IPS-15b (cell line): ENCODE measurements around the gene POLR1G.
"Not testable (repeated sequence)": the region's sequence is repeated elsewhere in the genome, so short reads cannot be mapped to it uniquely, and the experiment has no call there.

ENCODE experiments used
- H3K27me3 ChIP-seq: one replicate; pipeline ENCODE4 v1.6.1; 2013; ENCODE audit warnings: low read length; ENCODE audit not compliant: control insufficient read depth, insufficient read depth
- H3K36me3 ChIP-seq: one replicate; pipeline ENCODE4 v1.6.1; 2013; ENCODE audit warnings: low read length; ENCODE audit not compliant: control insufficient read depth, insufficient read depth
- H3K4me1 ChIP-seq: one replicate; pipeline ENCODE4 v1.6.1; 2013; ENCODE audit warnings: mild to moderate bottlenecking, low read length; ENCODE audit not compliant: control insufficient read depth, insufficient read depth
- H3K4me3 ChIP-seq: one replicate; pipeline ENCODE4 v1.5.1; 2013; ENCODE audit warnings: low read depth, low read length
- H3K9ac ChIP-seq: one replicate; pipeline ENCODE4 v1.6.1; 2013; ENCODE audit warnings: low read depth, mild to moderate bottlenecking, low read length
- H3K9me3 ChIP-seq: one replicate; pipeline ENCODE4 v1.6.1; 2013; ENCODE audit warnings: mild to moderate bottlenecking, low read length; ENCODE audit not compliant: control insufficient read depth, insufficient read depth

POLR1G gene

DNA sequence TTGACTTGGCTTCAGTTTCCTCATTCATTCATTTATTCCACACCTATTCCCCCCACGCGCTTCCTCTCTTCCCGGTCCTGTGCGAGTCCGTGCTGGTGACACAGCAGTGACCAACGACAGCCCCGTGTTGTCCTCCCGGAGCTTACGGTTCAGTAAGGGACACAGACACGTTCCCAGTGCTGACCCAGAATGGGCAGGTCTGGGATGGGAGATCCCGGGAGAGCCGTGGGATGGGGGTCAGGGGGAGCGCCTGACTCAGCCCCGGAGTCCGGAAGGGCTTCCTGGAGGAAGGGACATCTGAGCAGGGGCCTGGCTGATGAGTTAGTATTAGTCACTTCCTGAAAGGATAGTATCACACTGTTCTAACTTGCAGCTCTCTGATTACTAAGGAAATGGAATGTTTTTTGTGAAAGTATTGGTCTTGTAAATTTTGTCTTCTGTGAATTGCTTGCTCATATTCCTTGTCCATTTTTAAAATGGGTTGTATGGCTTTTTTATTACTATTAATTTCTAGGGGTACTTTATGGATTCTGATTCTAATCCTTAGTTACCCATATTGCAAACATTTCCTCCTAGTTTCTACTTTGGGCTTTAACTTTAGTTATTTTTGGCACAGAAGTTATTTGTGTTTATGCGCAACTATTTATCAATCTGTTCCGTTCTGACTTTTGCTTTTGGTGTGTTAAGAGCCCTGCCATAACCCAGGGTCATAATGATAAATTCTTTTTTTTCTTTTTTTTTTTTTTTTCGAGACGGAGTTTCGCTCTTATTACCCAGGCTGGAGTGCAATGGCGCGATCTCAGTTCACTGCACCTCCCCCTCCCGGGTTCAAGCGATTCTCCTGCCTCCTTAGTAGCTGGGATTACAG, 18.0 kb downstream of the POLR1G start:
- no peaks in the 10 kb centered on the region for H3K9me3 ChIP-seq
- peak overlapping the region; percentile 93 for H3K9ac ChIP-seq
- peak overlapping the region; percentile 93 for H3K4me3 ChIP-seq
- H3K27me3 ChIP-seq = no peaks in the 10 kb centered on the region
- H3K36me3 ChIP-seq = peaks cover 11% of the 10 kb centered on the region
- H3K4me1 ChIP-seq = peaks cover 2% of the 10 kb centered on the region

DNA sequence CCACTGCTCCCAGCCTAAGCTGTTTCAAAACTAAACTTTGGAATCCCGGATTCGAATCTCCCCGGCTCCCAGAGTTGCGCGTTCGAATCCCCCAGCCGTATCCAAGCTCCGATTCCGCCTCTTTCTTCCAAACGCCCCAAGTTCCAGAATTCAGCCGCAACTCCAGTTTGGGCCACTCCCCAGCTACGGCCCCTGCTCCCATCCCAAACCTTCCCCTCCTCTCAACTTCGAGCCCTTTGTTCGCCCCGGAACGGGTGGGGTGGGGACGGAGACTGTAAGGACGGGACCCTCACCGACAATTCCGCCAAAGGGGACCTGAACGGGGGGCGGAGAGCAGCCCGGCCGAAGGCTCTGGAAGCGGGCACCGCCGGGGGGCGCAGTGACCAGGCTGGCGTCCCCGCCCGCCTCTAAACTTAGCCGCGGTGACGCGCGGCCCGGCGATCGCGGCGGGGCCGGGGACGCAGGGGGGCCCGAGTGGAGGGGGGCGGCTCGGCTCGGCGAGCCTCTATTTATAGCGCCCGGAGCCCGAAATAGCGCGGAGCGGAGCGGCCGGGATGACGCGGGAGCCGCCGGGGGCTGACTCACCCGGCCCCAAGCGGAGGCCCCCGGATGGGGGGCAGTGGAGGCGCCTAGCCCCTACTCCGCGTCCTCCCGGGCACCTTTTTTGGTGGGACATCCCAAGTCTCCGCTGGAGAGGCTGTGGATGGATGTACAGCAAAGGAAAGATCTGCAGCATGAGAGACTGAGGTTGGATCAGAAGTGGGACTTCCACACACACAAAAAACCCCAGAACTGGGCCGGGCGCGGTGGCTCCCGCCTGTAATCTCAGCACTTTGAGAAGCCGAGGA, 22.2 kb downstream of the POLR1G start:
- Histone ChIP-seq H3K36me3 (no peaks in the 10 kb centered on the region), H3K27me3 (no peaks in the 10 kb centered on the region), H3K4me1 (no peaks in the 10 kb centered on the region), H3K9ac (no peak overlapping the region), H3K9me3 (no peaks in the 10 kb centered on the region), H3K4me3 (peak overlapping the region; percentile 58)

- H3K9ac ChIP-seq, H3K27me3 ChIP-seq, H3K4me3 ChIP-seq, H3K9me3 ChIP-seq, H3K4me1 ChIP-seq, H3K36me3 ChIP-seq: not testable (repeated sequence)
These were observed 23.5 kb downstream of the POLR1G start for GRCh38 chr19:45429896-45430295.

GRCh38 chr19:45431008-45431407, 24.6 kb downstream of the POLR1G start:
- not testable (repeated sequence) for H3K36me3 ChIP-seq, H3K4me1 ChIP-seq, H3K9me3 ChIP-seq, H3K4me3 ChIP-seq, H3K27me3 ChIP-seq, H3K9ac ChIP-seq

DNA sequence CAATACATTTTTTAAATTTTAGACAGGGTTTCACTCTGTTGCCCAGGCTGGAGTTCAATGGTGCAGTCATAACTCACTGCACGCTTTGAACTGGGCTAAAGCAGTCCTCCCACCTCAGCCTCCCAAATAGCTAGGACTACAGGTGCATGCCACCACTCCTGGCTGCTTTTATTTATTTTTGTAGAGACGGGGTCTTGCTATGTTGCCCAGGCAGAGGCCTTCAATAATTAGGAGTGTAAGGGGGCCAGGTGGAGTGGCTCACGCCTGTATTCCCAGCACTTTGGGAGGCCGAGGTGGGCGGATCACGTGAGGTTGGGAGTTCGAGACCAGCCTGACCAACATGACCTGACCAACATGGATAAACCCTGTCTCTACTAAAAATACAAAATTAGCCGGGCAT, 26.1 kb downstream of the POLR1G start:
- not testable (repeated sequence) for H3K9me3 ChIP-seq, H3K36me3 ChIP-seq, H3K4me3 ChIP-seq, H3K27me3 ChIP-seq, H3K4me1 ChIP-seq, H3K9ac ChIP-seq

DNA sequence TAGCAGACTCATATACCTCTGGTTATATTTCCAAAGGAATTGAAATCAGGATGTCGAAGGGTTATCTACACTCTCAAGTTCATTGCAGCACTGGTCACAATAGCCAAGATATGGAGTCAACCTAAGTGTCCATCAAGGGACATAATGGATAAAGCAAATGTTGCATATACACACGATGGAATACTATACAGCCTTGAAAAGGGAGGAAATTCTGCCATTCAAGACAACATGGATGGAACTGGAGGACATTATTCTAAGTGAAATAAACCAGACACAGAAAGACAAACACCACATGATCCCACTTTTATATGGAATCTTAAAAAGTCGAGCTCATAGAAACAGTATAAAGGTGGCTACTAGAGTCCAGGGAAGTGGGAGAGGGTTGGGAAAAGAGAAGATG, 30.9 kb downstream of the POLR1G start:
- no peaks in the 10 kb centered on the region for H3K9me3 ChIP-seq
- H3K36me3 ChIP-seq = no peaks in the 10 kb centered on the region
- H3K4me3 ChIP-seq = no peak overlapping the region
- H3K4me1 ChIP-seq = no peaks in the 10 kb centered on the region
- peaks cover 11% of the 10 kb centered on the region for H3K27me3 ChIP-seq
- H3K9ac ChIP-seq = no peak overlapping the region

DNA sequence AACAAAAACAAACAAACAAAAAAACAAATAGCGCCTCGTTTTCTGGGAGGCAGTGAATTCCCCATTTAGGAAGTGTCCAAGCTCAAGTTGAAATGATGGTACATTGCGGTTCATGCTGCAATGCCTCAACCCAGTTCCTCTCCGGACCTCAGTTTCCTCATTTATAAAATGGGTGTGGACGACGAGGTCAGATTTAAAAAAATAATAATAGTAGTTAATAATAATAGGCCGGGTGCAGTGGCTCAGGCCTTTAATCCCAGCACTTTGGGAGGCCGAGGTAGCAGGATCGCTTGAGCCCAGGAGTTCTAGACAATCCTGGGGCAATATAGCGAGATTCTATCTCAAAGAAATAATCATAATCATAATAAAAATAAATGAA, 32.7 kb downstream of the POLR1G start:
- H3K4me1 ChIP-seq = no peaks in the 10 kb centered on the region

DNA sequence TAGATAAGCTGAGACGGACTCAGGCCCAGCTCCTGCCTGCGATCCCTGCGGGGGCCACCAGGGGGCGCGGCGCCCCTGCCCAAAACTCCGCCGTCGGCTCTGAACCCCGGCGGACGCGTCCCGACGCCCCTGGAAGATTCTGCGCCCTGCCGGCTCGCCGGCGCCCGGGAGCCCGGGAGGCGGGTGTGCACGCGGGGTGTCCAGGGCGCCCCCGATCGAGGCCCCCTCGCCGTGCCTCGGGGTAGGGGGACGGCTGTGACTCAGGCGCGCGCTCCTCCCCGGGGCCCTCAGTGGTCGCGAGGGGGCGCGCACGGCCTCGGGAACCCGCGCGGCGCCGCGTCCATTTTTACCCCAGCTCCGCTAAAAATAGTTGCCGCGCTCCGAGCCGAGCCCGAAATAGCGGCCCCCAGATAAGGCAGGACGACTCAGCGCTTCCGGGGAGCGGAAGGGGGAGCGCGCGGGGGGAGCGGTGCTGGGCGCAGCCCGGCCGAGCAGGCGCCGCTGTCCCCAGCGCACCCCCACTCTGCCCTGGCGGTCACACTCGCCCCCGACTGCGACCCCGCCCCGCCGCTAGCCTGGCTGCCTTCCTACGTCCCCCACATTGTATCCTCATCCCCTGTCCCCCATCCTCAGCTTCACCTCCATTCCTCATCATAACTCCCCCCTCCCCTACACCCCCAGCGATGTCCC, 33.3 kb downstream of the POLR1G start:
- H3K4me1 ChIP-seq = no peaks in the 10 kb centered on the region

More for the DNA sequence above, 32.7 kb downstream of the POLR1G start:
- no peaks in the 10 kb centered on the region for H3K9me3 ChIP-seq
- no peak overlapping the region for H3K4me3 ChIP-seq
- H3K36me3 ChIP-seq = no peaks in the 10 kb centered on the region
- H3K9ac ChIP-seq = no peak overlapping the region
- peaks cover 18% of the 10 kb centered on the region for H3K27me3 ChIP-seq

GRCh38 chr19:45440259-45440638, 33.8 kb downstream of the POLR1G start:
- Histone ChIP-seq H3K4me1 (no peaks in the 10 kb centered on the region), H3K36me3 (no peaks in the 10 kb centered on the region), H3K9me3 (no peaks in the 10 kb centered on the region), H3K9ac (no peak overlapping the region), H3K27me3 (peaks cover 24% of the 10 kb centered on the region), H3K4me3 (peak overlapping the region; percentile 46)

More for the DNA sequence above, 33.3 kb downstream of the POLR1G start:
- Histone ChIP-seq H3K4me3 (peak overlapping the region; percentile 46), H3K27me3 (peaks cover 19% of the 10 kb centered on the region), H3K36me3 (no peaks in the 10 kb centered on the region), H3K9me3 (no peaks in the 10 kb centered on the region), H3K9ac (no peak overlapping the region)

DNA sequence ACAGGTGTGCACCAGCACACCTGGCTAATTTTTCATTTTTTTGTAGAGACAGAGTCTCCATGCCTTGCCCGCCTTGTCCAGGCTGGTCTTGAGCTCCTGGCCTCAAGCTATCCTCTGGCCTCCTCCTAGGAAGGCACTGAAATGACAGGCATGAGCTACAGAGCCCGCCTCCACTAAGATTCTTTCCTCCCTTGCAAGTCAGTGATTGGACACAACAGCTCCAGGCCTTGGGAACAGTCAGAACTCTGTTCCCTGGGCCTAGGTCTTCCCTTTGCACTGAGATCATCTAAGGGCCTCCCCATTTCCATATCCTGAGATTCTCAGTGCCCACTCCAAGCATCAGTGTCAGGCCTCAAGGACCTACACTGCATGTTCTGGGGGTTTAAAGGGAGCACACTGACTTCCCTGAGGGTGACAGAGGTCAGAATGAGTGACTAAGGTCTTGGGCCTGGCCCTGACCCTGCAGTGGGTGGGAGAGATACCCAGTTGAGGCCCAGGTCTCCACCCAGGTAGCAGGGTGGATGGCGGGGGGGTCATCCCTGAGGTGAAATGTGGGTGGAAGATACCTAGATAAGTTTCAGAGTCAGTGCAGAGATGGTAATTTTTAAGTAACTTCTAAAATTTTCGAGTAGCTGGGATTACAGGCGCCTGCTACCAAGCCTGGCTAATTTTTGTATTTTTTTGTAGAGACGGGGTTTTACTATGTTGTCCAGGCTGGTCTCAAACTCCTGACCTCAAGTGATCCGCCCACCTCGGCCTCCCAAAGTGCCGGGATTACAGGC, 34.6 kb downstream of the POLR1G start:
- Histone ChIP-seq H3K27me3 (peaks cover 27% of the 10 kb centered on the region), H3K36me3 (no peaks in the 10 kb centered on the region), H3K9me3 (no peaks in the 10 kb centered on the region), H3K4me1 (no peaks in the 10 kb centered on the region), H3K9ac (no peak overlapping the region), H3K4me3 (no peak overlapping the region)

GRCh38 chr19:45442408-45442777, 35.9 kb downstream of the POLR1G start:
- H3K4me1 ChIP-seq = no peaks in the 10 kb centered on the region
- no peaks in the 10 kb centered on the region for H3K9me3 ChIP-seq
- H3K36me3 ChIP-seq = no peaks in the 10 kb centered on the region
- peaks cover 27% of the 10 kb centered on the region for H3K27me3 ChIP-seq
- H3K4me3 ChIP-seq = no peak overlapping the region
- H3K9ac ChIP-seq = no peak overlapping the region
